Islet of Langerhans (tissue), 1 donor: ENCODE measurements around the gene RAD51B.

ENCODE experiments used
- FAIRE-seq: peaks from one replicate; lab custom pipeline; 2011; peaks lifted over from hg19 to GRCh38; lab: Jason Lieb, UNC

Gene RAD51B

DNA sequence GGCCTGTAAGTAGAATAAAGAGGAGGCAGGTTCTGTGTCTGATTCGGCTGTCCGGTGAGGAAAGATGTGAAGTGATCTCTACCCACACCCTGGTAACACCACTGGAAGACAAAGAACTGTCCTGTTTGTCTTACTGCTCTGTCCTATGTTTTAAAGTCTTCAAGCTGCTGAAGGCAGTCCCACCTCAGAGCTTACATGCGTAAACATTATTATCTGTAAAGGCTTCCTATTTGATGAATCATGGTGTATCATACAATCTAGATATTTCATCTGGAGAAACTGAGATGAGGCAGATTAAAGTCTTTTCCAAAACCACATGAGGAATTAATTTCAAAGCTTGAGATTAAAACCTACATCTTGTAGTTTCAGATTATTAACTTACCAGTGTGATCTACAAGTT lies 545.6 kb downstream of the RAD51B start:
- no peak for FAIRE-seq

DNA sequence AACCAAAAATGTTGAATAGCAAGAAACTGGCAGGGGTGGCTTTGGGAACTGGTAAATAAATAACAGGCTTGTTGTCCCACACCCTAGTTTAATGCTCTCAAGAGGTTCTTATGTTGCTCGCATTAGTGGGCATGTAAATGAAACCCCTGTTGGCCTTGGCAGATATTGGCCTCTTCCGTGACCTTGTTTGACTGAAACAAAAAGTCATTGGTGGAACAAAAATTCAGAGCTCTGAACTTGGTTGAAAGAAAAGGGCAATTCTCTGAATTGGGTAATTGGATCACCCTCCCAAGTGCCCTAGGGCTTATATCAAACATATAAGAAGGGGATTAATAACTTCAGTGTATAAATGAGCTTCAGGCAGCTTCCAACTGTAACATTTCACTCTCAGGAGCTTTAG lies 547.1 kb downstream of the RAD51B start:
- FAIRE-seq, result no peak

DNA sequence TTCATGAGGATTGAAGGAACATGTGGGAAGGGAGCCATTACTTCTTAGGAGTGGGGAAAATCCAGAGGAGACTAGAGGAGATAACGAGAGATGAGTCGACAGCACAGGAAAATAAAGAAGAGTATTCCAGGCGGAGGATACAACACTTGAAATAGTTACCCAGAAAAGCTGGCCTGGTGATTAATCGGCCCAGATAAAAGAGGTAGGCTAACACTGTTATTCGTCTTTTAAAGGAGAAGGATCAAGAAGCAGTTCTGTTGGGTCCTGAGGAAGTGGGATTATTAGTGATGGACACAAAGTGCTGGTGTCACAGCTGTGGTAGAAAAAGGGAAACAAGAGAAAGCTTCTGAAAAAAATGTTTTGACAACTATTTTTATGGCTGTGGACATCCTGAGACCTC lies 548.0 kb downstream of the RAD51B start:
- FAIRE-seq, result no peak

DNA sequence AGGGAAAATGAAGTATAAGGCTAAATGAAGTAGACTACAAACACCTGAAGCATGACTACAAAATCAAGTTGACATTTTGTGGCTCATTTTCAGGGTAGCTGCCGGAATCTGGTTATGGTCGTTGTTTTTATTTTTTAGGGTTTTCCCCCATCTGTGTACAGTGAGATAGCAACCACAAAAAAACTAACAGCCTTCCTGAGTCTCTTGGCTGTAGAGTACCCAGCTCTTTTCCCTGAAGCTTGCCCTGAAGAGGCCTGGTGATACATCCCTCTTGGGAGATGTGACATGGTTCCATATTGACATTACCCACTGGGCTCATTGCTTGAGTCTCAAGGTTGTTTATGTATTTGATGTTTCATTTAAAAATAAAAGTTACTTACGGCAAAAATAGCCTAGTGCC lies 549.3 kb downstream of the RAD51B start:
- no peak for FAIRE-seq

DNA sequence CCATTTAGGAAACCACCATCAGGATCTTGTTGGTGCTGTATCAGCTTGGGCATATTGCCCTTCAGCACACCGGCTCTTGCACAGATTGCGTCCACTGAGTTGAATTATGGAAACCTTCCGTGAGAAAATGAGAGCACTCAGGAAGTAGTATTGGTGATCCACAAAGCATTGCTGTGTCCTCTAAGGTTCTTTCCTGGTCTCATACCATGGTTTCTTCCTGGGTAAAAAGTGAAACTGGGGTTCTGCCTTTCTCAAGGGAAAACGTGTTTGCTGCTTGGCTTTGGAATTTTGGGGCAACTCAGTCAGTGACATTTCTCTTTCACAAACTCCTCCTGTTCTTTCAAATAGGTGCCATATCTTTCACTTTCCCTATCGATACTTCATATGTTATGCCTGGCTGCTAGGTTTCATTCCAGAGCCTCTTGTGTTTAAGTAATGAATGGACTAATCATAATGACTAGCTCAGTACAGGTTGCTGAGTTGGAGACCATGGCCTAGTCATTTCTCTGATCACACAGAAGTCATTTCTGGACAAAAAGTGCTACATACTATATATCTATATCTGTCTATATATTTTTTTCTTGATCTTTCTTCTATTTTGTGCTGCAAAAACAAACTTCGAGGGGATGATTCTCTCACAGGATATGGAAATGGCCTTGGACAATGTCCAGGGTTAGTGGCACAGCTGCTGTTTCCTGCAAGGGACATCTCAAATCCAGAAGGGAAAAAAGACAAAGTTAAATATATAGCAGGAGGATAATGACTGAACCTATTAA lies 549.9 kb downstream of the RAD51B start:
- FAIRE-seq, result no peak

DNA sequence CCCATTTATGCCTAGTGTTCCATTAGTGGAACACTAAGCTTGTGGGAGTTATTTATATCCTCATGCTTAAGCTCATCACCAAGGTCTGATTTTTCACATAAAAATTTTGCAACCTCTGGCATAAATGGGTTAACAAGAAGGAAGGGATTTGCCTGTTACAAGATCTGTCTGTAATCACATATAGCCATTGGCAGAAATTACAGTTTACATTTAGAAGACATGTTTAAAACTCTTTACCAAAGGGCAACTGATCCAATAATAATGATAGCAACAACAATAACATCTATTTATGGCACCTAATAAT lies 550.4 kb downstream of the RAD51B start:
- no peak for FAIRE-seq

DNA sequence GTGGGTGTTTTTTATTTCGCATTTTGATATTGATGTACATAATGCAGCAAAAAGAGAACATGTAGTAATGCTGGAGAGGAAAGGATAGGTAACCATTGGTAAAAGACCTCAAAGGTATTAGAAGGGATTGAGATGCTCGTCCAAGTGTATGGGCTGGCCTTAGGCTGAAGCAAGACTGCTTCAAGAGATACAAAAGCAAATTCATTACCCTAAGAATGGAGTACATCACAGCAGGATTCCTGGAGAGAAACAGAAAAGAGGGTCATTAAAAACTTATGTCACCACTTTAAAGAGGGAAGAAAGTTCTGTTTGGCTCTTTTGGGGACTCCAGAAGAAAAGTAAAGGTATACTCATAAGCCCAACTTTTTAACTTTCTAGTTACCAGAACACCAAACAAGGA lies 552.8 kb downstream of the RAD51B start:
- no peak for FAIRE-seq

DNA sequence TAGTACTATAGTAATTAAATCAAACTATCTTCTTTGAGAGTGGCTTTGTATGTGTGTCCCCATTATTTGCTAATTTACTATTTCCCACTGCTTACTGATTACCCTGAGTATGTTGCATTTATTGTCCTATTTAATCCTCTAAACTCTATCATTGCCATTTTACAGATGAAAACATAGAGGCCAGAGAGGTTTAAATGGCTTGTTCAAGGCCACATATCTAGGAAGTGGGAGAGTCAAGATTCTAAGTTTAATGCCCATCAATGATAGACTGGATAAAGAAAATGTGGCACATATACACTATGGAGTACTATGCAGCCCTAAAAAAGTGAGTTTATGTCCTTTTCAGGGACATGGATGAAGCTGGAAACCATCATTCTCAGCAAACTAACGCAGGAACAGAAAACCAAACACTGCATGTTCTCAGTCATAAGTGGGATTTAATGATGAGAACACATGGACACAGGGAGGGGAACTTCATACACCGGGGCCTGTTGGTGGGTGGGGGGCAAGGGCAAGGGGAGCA lies 553.6 kb downstream of the RAD51B start:
- no peak for FAIRE-seq

DNA sequence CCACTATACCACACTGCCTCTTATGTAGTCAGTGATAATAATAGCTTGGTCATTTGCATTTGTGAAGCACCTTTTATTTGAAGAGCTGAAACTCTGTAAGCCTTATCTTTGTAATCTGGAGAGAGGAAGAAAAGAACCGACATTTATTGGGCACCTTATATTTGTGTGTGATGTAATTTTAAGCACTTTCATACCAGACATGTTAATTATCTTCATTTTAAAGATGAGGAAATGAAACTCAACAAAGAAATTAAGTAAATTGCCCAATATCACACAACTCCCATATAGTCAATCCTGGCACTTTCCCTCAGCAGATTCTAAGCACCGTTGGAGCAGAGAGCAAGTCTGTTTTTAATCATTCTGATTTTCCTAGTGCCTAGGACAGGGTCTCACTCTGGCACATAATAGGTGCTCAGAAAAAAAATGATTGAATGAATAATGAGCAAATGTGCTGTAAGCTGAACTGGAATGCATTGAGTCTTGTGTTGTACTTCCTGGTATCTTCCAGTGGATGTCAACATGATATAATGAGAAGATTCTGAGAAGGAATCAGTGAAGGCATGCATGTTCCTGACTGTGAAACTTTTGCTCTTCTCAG lies 554.4 kb downstream of the RAD51B start:
- FAIRE-seq, result no peak

DNA sequence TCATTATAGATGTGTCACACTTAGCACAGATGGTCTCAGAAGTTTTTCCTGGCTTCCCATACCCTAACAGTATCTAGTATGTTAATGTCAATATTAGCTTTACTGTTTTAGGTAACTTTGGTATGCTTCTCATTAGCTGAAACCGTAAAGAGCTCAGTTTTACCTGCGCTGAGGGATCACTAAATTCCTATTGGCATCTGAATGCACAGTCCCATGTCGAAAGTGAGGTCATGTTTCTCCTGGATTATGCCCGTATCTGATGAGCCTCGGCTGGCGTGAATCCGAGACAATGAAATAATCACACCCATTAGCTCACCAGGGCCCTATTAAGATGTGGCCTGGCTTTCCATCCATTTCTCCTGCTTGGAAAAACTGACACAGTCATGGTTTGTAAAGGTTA lies 555.1 kb downstream of the RAD51B start:
- no peak for FAIRE-seq

DNA sequence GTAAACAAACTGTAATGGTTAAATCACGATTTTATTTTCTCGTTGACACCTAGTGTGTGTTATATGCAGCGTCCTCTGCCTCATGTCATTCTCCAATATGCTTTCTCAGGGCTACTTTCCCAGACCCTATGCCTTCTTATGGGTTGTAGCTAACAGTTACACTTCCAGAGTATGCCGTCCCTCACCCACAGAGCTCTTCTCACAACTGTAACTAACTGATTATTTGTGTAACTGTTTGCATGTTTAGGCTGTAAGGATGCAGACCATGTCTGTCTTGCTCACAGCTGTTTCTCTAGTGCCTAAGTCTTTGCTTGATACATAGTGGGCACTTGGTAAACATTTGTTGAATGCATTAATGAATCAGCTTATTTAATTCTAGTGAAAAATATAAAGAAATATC lies 555.8 kb downstream of the RAD51B start:
- no peak for FAIRE-seq

DNA sequence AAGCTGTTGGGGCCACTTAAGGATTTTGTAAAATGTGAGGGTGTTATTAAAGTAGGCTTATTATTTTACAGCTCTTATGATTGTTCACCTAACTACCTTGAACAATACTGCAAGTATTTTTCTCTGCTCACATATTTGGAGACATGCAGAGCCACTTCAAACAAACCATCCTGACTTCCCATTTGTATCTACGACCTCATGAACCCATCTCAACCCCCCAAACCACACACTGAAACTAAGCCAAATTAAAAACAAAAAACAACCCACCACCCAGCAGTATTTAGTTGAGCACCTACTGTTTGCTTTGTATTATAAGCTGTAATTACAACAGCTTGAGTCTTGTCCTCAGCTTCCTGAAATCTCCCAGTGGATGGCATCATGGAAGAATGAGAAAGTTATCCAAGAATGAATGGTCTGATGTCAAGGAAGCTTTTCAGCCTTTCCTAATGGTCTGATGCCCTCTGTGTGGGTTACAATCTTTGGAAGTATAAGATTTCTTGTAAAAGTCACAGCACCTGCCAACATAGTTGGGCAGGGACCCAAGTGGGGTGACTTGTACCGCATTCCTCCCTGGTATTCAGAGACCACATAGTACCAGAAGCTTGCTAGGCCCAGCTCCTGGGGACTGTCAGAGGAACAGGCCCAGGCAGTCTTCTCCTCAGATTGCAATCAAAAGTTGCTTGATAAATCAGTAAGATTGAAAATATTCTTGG lies 556.6 kb downstream of the RAD51B start:
- FAIRE-seq, result no peak

DNA sequence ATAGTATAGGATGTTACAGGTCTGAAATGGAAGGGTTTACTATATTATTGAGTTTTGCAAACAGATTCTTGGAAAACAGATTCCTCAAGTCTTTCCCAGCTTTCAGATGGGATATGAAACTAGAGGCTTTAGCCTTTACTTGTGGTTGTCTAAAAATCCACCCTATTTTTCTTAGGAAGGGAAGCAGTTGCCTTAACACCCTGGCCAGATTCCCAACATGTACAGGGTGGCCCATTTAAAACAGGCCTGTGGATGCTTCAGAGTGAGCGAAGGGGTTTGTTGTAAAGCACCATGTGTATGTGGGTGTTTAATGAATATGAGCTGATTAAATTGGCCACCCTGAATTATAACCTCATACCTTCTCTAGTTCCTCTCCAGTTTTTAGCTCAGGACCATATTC lies 557.4 kb downstream of the RAD51B start:
- FAIRE-seq, result no peak

DNA sequence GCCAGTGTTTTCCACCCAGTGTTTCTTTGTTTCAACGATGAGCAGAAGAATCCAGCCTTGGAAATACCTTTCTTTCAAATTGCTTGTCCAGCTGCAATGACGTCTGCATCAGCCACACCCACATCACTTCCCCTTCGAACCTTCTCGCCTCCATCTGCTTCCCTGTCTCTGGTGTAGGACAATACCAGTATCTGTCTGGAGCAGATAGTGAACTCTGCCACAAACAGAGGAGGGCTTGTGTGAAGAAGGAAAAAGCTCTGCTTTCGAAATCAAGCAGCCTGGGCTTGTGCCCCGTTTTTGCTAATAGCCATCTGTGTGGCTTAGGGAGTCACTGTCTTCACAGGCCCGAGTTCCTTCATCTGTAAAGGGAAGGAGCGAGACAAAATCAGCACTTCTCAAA lies 557.9 kb downstream of the RAD51B start:
- no peak for FAIRE-seq

DNA sequence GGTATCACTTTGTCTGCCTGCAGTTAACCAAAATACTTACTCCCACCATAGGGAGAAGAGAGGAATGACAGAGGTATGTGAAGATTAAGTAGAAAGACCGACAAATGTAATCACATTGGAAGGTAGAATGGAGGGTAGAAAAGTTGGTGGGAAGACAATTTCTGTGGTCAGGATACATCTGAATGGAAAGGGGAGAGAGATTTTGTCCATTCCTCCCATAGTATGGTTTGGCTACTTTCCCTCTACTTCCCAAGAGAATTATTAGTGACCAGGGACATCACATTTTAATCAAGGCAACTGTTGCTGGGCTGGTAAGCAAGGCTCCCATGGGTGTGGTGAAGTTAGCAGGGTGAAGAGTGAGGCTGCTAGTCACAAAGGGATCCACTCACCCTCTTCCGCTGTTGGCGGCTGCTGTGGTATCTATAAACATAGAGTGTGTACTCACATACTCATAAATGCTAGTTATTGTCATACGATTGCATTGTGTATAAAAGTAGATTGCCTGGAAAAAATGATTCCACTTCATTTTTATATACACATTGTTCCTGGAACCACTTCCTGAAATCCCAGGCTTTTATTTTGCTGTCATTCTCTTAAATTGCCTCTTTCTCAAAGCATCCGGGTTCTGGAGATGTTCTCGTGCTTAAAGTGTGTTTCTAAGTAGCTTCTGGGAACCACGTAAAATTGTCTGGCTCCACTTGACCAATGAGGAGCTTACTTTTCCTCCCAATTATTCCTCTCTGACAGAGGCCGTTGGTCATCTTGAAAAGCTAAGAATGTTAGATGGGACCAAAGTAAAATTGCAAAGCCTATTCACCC lies 560.1 kb downstream of the RAD51B start:
- no peak for FAIRE-seq

DNA sequence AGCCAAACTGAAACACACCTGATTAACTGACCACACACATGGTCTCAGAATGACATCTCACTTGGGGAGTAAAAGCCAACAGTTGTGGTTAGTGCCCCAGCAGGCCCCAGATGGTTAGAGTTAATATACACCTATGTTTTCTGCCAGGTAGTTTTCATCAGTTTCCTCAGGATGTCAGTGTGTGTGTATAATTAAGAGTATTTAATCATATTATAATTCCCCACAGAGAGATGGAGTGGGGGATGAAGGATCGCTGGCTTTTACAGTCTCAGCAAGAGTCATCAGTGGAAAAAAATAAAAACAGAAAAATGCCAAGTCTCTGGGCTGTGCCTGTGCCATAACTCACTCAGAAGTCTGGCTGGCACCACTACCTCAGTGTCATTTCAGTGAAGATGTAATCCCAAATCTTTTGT lies 560.8 kb downstream of the RAD51B start:
- FAIRE-seq, result no peak

DNA sequence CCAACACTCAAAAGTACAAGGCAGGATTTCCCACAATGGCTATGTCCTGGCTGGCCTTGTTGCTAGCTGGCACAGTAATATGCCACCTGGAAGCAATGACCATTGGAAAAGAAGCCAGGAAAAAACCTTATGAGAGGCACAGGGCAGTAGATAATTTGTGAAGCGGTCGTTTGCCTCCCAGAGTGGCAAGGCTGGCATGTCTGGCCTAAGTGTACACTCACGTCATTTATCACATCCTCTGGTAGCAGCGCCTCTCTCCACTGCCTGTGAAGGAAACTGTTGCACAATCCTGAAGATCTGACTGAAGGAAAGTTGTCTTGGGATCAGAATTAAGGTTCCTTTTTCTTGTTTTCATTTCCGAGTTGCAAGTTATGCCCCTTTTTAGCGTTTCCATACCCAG lies 564.8 kb downstream of the RAD51B start:
- FAIRE-seq, result no peak

DNA sequence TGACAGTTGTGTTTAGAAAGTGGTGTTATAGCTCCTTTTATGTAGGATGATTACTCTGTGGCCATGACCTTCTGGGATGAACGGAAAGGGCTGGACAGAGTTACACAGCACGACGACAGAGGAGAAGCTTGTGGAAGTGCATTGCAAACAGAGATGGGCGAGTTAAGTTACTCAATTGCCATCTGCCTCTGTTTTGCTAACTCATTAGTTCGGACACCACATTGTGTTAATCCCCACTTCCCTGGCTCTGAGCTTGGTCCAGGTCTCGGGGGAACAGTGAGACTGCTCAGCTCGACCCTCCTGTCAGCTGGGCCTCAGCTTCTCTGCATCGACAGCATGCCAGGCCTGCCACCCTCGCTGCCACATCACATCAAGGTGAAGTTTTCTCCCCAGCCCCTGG lies 565.3 kb downstream of the RAD51B start:
- FAIRE-seq, result no peak

DNA sequence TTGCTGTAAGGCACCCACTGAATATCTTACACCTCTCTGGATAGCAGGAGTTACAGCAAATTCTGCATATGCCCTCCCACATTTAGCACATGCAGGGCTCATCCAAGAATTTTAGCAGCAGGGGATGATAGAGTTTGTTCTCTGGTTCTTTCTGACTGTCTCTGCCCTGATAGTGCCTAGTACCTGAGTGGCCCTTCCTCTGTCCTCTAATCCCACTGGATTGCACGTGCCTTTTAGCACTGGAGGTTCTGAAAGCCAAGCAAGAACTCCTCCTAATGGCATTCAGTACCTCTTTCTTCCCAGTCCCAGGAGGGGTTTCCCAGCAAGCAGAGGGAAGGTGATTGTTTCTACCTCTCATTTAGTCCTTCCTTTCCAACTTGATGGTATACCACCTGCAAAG lies 566.9 kb downstream of the RAD51B start:
- FAIRE-seq, result no peak

DNA sequence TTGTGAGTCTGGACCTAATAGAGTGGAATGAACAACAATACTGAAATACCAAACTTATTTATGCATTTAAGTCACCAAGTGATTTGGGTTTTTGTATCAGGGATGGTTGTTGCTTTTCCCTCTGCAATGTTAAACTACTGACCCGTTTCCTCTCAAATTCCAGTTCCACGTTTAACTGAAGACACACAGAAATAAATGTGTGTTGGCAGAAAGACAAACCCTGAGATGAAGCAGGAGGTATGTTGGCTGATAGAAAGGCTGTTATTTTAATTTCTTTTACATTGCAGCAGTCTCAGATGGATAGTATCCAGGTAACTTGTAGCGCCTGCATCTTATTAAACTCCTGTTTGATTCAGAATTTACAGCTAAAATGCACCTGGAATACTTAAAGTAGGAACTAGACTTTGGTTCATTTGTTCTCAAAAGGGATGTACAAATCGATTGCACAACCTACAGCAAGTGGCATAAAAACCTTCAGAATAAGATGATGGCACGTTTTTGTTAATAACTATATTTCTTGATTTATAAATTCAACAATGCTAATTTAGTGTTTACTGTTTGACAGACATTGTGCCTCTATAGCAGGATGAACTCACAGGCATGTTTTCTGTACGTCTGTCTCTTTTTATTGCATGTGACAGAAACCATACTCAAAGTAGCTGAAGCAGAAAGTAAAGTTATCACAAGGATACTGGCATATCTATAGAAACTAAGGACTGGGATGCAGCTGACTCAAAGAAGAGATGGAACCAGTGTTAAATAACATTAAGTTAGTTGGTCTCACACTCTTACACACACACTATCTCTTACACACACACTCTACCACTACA lies 567.6 kb downstream of the RAD51B start:
- no peak for FAIRE-seq

DNA sequence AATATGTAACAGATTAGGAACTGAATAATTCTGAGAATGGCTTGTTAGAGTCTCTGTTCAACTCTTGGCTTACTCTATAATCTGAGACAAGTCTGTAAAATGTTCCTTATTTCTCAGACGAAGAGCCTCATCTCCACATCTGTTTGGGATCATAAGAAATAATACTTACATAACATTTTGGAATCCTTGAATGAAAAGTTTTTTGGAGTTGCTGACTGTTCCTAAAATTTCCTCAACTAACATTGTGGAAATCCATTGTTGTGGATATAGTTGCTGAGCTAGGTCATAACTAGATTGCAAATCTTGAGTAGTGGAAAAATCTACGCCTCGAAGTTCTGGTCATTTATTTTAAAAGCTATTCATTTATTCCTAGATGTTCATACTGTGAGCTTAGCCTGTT lies 570.4 kb downstream of the RAD51B start:
- peak; percentile 56 for FAIRE-seq

DNA sequence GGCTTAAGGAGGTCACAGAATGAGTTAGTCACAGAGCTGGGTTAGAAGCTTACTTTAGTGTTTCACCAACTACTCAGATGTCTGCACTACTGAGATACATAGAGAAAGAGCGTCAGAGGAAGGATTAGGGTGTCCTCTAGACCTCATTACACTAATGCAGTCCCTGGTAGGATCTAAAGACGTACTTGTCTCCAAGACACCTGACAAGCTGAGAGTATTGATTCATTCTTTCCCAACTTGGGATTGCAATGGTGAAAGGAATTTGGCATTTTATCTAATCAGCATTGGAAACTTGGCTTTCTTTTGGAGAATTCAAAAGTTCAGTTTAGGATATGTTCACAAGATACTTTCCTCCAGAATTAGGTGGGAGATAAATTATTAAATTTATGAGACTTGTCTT lies 571.2 kb downstream of the RAD51B start:
- FAIRE-seq, result no peak
